HUES48 (cell line): ENCODE results near the gene CTTNBP2.

Source experiments
- H3K27ac ChIP-seq: one replicate; pipeline ENCODE4 v1.7.0; 2013; ENCODE audit warnings: low read depth, low read length, inconsistent platforms
- H3K27me3 ChIP-seq: 2 replicates; pipeline ENCODE4 v1.6.1; 2013; ENCODE audit warnings: mild to moderate bottlenecking, low read length; ENCODE audit not compliant: control insufficient read depth, insufficient read depth
- H3K36me3 ChIP-seq: 2 replicates; pipeline ENCODE4 v1.6.1; 2013; ENCODE audit warnings: low read length; ENCODE audit not compliant: control insufficient read depth, insufficient read depth
- H3K4me1 ChIP-seq: 2 replicates; pipeline ENCODE4 v1.6.1; 2013; ENCODE audit warnings: mild to moderate bottlenecking, low read length; ENCODE audit not compliant: control insufficient read depth, insufficient read depth
- H3K4me3 ChIP-seq: 2 replicates; pipeline ENCODE4 v1.5.1; 2013; ENCODE audit warnings: mild to moderate bottlenecking, low read depth, low read length
- H3K9ac ChIP-seq: 2 replicates; pipeline ENCODE4 v1.6.1; 2013; ENCODE audit warnings: mild to moderate bottlenecking, low read depth, low read length, moderate library complexity
- H3K9me3 ChIP-seq: 2 replicates; pipeline ENCODE4 v1.6.1; 2013; ENCODE audit warnings: low read length; ENCODE audit not compliant: control insufficient read depth, insufficient read depth

The CTTNBP2 gene

DNA sequence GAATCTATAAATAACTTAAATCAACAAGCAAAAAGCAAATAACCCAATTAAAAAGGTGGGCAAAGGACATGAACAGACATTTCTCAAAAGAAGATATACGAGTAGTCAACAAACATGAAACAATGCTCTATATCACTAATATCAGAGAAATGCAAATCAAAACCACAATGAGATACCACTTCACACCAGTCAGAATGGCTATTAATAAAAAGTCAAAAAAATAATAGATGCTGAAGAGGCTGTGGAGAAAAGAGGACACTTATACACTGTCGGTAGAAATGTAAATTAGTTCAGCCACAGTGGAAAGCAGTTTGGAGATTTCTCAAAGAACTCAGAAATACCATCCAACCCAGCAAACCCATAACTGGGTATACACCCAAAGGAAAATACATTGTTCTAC, 70.6 kb downstream of the CTTNBP2 start:
- peaks cover 16% of the 10 kb centered on the region; the same call in 1 of the 2 replicates for H3K4me1 ChIP-seq
- no peak overlapping the region for H3K4me3 ChIP-seq
- no peaks in the 10 kb centered on the region for H3K9me3 ChIP-seq
- H3K9ac ChIP-seq = no peak overlapping the region
- no peaks in the 10 kb centered on the region for H3K27me3 ChIP-seq
- no peak overlapping the region for H3K27ac ChIP-seq
- no peaks in the 10 kb centered on the region for H3K36me3 ChIP-seq

DNA sequence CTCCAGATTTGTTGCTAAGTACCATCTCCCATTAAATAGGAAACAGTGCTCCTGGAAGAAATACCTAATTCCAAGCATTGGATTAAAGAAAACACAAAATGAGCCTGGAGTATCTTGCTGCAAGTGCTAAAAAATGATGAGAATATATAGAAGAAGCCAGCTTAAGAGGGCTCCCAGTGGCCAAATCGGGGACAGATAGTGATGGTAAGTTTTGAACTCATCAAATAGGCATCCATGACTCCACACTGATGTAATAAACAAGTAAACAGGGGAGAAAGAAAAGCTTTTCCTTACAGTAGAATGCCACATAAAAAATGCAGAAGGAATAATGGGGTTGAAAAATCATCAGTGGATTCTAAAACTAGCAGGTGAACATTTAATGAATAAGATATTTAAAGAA, 72.4 kb downstream of the CTTNBP2 start:
- no peak overlapping the region for H3K27ac ChIP-seq

DNA sequence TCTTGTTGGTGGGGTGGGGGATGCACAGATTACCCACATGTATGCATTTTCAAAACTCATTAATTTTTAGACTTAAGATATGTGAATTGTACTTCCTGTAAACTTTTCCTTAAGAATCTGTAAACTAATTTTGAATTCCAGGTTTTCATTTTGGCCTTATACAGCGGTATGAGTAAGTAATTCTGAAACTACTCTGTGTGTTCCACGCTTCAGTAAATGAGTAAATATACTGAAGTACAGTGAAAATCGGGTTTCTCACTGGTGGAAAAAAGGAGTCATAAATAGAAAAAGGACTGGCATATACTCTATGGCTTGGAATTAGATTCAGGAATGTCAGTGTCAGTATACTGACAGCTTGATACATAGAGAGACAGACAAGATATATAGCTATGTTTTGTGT, 72.8 kb downstream of the CTTNBP2 start:
- H3K4me1 ChIP-seq = peaks cover 8% of the 10 kb centered on the region; the same call in 1 of the 2 replicates
- H3K4me3 ChIP-seq = no peak overlapping the region
- no peaks in the 10 kb centered on the region for H3K36me3 ChIP-seq
- H3K27me3 ChIP-seq = no peaks in the 10 kb centered on the region
- H3K9ac ChIP-seq = no peak overlapping the region
- no peak overlapping the region for H3K27ac ChIP-seq
- H3K9me3 ChIP-seq = no peaks in the 10 kb centered on the region

More for the DNA sequence above, 72.4 kb downstream of the CTTNBP2 start:
- no peak overlapping the region for H3K4me3 ChIP-seq
- peaks cover 12% of the 10 kb centered on the region; the same call in 1 of the 2 replicates for H3K4me1 ChIP-seq
- H3K36me3 ChIP-seq = no peaks in the 10 kb centered on the region
- no peaks in the 10 kb centered on the region for H3K27me3 ChIP-seq
- H3K9me3 ChIP-seq = no peaks in the 10 kb centered on the region
- H3K9ac ChIP-seq = no peak overlapping the region

DNA sequence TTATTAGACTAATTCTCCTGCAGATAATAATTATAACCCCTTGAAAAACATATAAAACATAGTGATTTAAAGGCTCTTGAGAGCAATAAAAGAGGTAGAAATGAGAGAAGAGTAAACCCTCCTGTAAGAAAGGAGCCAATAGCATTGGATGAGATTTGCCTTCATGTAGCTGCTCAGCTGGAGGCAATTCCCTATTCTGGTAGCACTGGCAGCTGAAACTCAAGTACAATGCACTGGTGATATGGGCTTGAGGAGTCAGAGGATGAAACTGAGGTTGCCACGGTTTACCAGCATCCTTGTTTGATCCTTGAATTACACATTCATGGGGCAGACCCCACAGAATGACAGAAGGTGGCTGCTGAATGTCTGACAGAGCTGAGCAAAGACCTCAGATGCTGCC, 76.4 kb downstream of the CTTNBP2 start:
- H3K36me3 ChIP-seq = peaks cover 8% of the 10 kb centered on the region
- H3K9me3 ChIP-seq = no peaks in the 10 kb centered on the region
- H3K27ac ChIP-seq = no peak overlapping the region
- H3K27me3 ChIP-seq = no peaks in the 10 kb centered on the region
- H3K4me1 ChIP-seq = peaks cover 6% of the 10 kb centered on the region; the same call in 1 of the 2 replicates
- no peak overlapping the region for H3K4me3 ChIP-seq
- H3K9ac ChIP-seq = no peak overlapping the region

DNA sequence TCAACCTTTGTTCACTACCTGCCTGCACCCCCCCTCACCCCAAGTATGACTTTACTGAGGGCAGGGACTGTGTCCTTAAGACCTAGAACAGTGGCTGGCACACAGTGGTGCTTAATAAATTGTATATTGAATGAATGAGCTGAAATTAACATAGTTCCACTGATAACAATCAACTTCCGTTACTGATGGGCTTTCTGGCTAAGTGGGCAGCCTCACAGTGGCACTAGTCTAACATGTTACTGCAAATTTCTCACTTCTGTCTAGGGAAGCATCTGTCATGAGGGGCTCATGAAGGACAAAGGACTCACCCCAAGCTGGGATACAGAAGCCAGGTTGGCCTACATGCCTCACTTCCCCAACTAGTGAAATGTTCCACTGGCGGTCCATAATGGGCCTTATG, 79.3 kb downstream of the CTTNBP2 start:
- Histone ChIP-seq H3K4me3 (no peak overlapping the region), H3K27me3 (no peaks in the 10 kb centered on the region), H3K36me3 (peaks cover 24% of the 10 kb centered on the region), H3K9ac (no peak overlapping the region), H3K4me1 (no peaks in the 10 kb centered on the region), H3K27ac (no peak overlapping the region), H3K9me3 (no peaks in the 10 kb centered on the region)

DNA sequence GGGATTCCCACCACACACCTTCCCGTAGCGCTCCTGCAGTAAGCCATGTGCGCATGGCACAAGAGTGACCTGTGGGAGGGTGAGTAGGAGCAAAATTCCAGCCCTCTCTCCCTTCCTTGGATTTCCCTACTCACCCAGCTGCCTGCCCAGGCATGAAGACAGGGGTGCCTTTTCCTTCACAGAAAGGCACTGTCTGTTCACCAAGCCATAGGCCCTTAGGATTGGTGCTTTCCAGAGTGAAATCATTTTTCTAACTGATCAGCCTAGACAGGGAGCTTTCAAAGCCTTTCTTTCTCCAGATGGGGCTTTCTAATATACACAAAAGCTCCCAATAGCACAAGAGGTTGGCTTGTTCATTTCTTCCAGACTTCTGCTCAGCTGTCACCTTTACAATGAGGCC, 79.7 kb downstream of the CTTNBP2 start:
- Histone ChIP-seq H3K27me3 (no peaks in the 10 kb centered on the region), H3K36me3 (peaks cover 24% of the 10 kb centered on the region), H3K27ac (no peak overlapping the region), H3K4me3 (no peak overlapping the region), H3K4me1 (no peaks in the 10 kb centered on the region), H3K9ac (no peak overlapping the region), H3K9me3 (no peaks in the 10 kb centered on the region)

DNA sequence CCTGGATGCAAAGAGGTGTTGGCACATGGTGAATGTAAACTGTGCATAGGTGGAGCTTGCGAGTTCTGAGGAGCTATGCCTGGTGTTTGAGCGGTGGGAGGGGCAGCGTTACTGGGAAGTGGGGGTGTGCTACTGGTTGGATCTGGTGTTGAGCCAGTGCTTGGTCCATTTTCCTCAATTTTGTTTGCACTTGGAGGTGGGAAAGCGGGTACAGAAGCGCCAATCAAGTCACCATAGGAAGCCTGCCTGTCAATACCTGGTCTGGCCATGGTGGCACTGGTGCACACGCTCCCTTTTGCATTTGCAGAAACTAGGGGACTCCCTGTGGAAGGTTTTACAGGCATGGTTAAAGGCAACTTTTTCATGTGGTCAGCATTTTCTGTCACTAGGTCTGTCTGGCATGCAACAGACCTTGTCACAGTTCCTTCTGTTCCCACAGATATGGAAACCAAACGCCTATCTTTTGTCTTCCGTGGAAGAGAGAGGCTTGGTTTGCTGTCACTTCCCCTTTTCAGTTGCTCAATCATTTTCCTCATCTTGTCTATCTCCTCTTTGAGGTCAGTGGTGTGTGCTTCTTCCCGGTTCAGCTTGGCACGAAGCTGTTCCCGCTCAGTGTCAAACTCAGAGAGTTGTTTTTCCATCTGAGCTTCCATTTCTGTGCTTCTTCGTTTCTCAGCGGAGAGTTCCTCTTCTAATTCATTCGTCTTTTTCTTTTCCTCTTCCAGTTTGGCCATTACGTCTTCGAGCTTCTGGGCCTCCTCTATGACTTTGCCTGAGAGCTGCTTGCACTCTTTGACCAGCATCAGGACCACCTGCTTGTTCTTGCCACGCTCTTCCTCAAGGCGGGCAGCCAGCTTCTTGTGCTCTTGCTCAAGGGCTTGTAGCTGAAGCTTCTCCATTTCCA, 81.1 kb downstream of the CTTNBP2 start:
- H3K9me3 ChIP-seq = no peaks in the 10 kb centered on the region
- peaks cover 24% of the 10 kb centered on the region for H3K36me3 ChIP-seq
- H3K4me1 ChIP-seq = no peaks in the 10 kb centered on the region
- no peaks in the 10 kb centered on the region for H3K27me3 ChIP-seq
- no peak overlapping the region for H3K9ac ChIP-seq
- no peak overlapping the region for H3K4me3 ChIP-seq
- H3K27ac ChIP-seq = no peak overlapping the region

DNA sequence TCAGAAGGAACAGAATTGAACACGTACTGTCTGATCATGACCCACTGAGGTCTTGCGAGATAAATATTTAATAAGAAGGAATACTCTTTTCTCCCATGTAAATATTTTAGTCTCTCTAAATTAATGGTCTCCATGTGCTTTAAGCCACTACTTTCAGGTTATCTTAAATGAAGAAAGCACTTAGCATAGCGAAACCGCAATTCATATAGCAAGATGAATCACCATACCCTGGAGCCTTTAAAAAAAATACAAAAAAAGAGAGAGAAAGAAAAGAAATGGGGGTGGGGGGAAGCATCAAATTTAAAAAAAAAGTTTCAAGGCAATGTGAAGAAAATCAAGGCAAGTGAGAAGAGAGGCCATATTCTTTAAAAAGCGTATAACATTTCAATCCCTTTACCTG, 82.5 kb downstream of the CTTNBP2 start:
- Histone ChIP-seq H3K36me3 (peaks cover 24% of the 10 kb centered on the region), H3K9ac (no peak overlapping the region), H3K27ac (no peak overlapping the region), H3K4me1 (no peaks in the 10 kb centered on the region), H3K4me3 (no peak overlapping the region), H3K27me3 (no peaks in the 10 kb centered on the region), H3K9me3 (no peaks in the 10 kb centered on the region)

DNA sequence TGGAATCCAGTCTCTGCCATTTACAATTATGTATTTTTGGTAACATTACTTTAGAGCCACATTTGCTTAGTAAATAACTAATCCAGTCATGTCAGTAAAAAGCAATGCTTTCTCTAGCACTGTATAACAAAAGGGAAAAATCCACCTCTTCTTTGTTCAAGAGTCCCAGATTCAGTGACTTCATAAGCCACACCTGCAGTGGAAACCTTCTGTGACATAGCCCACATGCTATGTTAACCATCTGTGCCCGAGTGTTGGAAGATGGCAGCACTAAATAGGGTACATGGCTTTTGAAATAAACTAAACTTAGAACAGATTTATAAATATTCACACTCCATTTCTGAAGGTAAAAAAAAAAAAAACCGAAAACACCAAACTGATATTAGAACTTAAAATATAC, 83.0 kb downstream of the CTTNBP2 start:
- Histone ChIP-seq H3K4me3 (no peak overlapping the region), H3K9ac (no peak overlapping the region), H3K27me3 (no peaks in the 10 kb centered on the region), H3K36me3 (peaks cover 24% of the 10 kb centered on the region), H3K4me1 (no peaks in the 10 kb centered on the region), H3K27ac (no peak overlapping the region), H3K9me3 (no peaks in the 10 kb centered on the region)

DNA sequence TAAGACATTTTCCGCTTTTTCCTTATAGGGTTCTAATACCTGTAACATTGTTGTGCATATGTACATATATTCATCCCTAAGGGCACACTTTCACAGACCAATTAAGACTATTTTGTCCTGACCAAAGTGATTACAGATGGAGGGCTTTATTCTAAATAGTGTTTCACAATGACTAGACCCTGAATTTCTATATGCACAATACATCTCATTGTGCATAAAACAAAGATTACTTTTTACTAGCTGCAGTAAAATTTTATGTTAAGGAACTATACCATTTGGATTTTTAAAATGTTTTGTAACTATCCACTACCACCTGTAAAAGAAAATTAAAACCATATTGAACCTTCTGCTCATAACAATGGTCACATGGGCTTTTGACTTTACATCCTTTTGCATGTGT, 87.8 kb downstream of the CTTNBP2 start:
- Histone ChIP-seq H3K36me3 (peaks cover under 1% of the 10 kb centered on the region; the same call in 1 of the 2 replicates), H3K27me3 (no peaks in the 10 kb centered on the region), H3K4me1 (no peaks in the 10 kb centered on the region), H3K9ac (no peak overlapping the region), H3K9me3 (no peaks in the 10 kb centered on the region), H3K4me3 (no peak overlapping the region), H3K27ac (no peak overlapping the region)

DNA sequence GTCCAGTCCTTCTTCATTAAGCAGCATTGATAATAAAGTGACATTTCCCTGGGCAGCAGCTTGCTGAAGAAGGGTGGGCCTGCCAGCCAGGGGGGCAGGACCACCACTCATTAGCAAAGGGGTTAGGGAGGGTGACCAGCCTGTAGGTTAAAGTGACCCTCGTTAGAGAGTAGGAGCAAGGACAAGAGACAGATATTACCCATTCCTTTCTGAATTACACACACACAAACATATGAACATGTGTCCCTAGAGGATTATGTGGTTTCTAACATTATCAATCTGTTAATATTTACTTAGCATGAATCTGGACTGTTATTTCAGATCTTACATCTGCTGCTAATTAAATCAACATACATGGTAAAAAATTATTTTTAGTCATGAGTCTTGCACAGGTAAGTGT, 88.9 kb downstream of the CTTNBP2 start:
- Histone ChIP-seq H3K27ac (no peak overlapping the region), H3K27me3 (no peaks in the 10 kb centered on the region)

More for the DNA sequence above, 88.9 kb downstream of the CTTNBP2 start:
- no peaks in the 10 kb centered on the region for H3K4me1 ChIP-seq
- no peak overlapping the region for H3K9ac ChIP-seq
- no peaks in the 10 kb centered on the region for H3K9me3 ChIP-seq
- H3K4me3 ChIP-seq = no peak overlapping the region
- H3K36me3 ChIP-seq = no peaks in the 10 kb centered on the region; the same call in 1 of the 2 replicates
